Activated naive CD4-positive, alpha-beta T cell treated with anti-CD3 and anti-CD28 coated beads, Interleukin-2, amount 50 U/mL, for 16 hours (primary cell): ENCODE results near the gene CPM.

Experiments used
- DNase-seq: peaks from one replicate; pipeline ENCODE4 v3.0.0-alpha.2; 2020

Gene CPM

GRCh38 chr12:68932961-68933893, at the start of gene CPM:
Gene CPM (minus strand): TSS chr12:68933171. CDS start chr12:68932837, 334 bp downstream.
- peak; percentile 79 for DNase-seq

GRCh38 chr12:68981516-68981915, 48.5 kb upstream of the CPM start:
- no peak for DNase-seq

- DNase-seq, result no peak
Observed at GRCh38 chr12:68980476-68981212, 47.7 kb upstream of the CPM start.

- no peak for DNase-seq
Observed at GRCh38 chr12:68978678-68979077, 45.7 kb upstream of the CPM start.

GRCh38 chr12:68977909-68978610, 45.1 kb upstream of the CPM start:
- no peak for DNase-seq

GRCh38 chr12:68977335-68977734, 44.4 kb upstream of the CPM start:
- DNase-seq, result no peak

GRCh38 chr12:68976395-68976841, 43.4 kb upstream of the CPM start:
- DNase-seq, result no peak

GRCh38 chr12:68975811-68976210, 42.8 kb upstream of the CPM start:
- no peak for DNase-seq

GRCh38 chr12:68972595-68972994, 39.6 kb upstream of the CPM start:
- no peak for DNase-seq

- DNase-seq, result no peak
Observed at GRCh38 chr12:68971404-68971803, 38.4 kb upstream of the CPM start.

GRCh38 chr12:68970951-68971350, 38.0 kb upstream of the CPM start:
- DNase-seq, result no peak

- DNase-seq, result no peak
Observed at GRCh38 chr12:68970306-68970705, 37.3 kb upstream of the CPM start.

GRCh38 chr12:68967046-68967445, 34.1 kb upstream of the CPM start:
- DNase-seq, result no peak

- no peak for DNase-seq
Observed at GRCh38 chr12:68963856-68964745, 31.1 kb upstream of the CPM start.

GRCh38 chr12:68962877-68963855, 30.2 kb upstream of the CPM start:
- DNase-seq, result no peak

- no peak for DNase-seq
Observed at GRCh38 chr12:68959891-68960464, 27.0 kb upstream of the CPM start.

- DNase-seq, result no peak
Observed at GRCh38 chr12:68959143-68959858, 26.3 kb upstream of the CPM start.

GRCh38 chr12:68958322-68958721, 25.4 kb upstream of the CPM start:
- peak; percentile 43 for DNase-seq

GRCh38 chr12:68957273-68957672, 24.3 kb upstream of the CPM start:
- DNase-seq, result no peak

GRCh38 chr12:68956466-68956865, 23.5 kb upstream of the CPM start:
- DNase-seq, result no peak
